Stomach (tissue), 4 donors: Measurements from ENCODE around the gene VWA8.

Experiments used
- EP300 ChIP-seq: sonication (generic); formaldehyde crosslinking; IDR thresholded peaks from one replicate; pipeline ENCODE4 v1.6.1; 2017; ENCODE audit warnings: antibody characterized with exemption
- POLR2A ChIP-seq, 4 donors: fragments of 450-650 bp; IDR thresholded peaks; one replicate each; pipeline ENCODE4 v1.6.1; 2016; ENCODE audit warnings: antibody characterized with exemption in 4 of 4, control low read depth in 2 of 4, mild to moderate bottlenecking in 1 of 4, moderate library complexity in 1 of 4
- POLR2AphosphoS5 ChIP-seq, 3 donors: sonication (generic); formaldehyde crosslinking; IDR thresholded peaks; one replicate each; pipeline ENCODE4 v1.6.1; 2016; ENCODE audit warnings: antibody characterized with exemption in 3 of 3
- TF ChIP-seq, protein P1 (sequence below), 7 experiments: fragments of 450-650 bp in 4 of 7; fragments of 200-600 bp in 3 of 7; sonication (generic) in 3 of 7; IDR thresholded peaks; one replicate each; pipeline ENCODE4 v1.5.1; 2016 to 2019; ENCODE audit warnings: antibody characterized with exemption in 7 of 7, control low read depth in 2 of 7, mild to moderate bottlenecking in 1 of 7

DNA sequence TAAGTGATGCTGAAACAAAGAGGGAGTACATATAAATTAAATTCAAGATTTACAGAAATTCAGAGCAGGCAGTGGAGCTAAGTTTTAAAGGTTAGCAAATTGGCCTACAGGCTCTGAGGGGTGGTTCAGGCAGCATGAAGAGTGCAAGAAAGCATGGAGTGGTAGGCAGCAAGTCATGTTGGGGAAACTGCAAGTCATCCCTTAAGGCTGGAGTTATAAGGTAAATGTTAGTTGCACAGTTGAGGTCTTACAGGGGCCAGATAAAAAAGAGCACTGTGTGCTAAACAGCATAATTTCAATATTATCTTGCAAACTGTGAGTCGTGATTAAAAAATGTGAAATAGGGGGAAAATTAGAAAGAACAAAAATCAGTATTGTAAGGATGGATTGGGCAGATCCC lies 106.2 kb downstream of the VWA8 start:
- no peak for TF ChIP-seq POLR2A (IDR thresholded peaks at IDR 0.05)
- TF ChIP-seq, protein P1, sequence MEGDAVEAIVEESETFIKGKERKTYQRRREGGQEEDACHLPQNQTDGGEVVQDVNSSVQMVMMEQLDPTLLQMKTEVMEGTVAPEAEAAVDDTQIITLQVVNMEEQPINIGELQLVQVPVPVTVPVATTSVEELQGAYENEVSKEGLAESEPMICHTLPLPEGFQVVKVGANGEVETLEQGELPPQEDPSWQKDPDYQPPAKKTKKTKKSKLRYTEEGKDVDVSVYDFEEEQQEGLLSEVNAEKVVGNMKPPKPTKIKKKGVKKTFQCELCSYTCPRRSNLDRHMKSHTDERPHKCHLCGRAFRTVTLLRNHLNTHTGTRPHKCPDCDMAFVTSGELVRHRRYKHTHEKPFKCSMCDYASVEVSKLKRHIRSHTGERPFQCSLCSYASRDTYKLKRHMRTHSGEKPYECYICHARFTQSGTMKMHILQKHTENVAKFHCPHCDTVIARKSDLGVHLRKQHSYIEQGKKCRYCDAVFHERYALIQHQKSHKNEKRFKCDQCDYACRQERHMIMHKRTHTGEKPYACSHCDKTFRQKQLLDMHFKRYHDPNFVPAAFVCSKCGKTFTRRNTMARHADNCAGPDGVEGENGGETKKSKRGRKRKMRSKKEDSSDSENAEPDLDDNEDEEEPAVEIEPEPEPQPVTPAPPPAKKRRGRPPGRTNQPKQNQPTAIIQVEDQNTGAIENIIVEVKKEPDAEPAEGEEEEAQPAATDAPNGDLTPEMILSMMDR (IDR thresholded peaks at IDR 0.05) = no peak
- TF ChIP-seq POLR2AphosphoS5 (IDR thresholded peaks at IDR 0.05) = no peak
- no peak for TF ChIP-seq EP300
